IMR-90 (cell line): Measurements from ENCODE around the gene GRAMD2A. TPM values are rescaled to one million over a fixed set of nuclear protein-coding genes. Genes with fewer than 3 reads are reported as not detected.

ENCODE experiments used
- ATAC-seq: fragments of 200-7000 bp; cut with Tn5 transposase; 2 replicates; pipeline ENCODE4 v1.9.1; 2020; ENCODE audit warnings: low read depth, mild to moderate bottlenecking, moderate library complexity
- BruUV-seq: library from RNA; stranded (reverse); fragments of 400-500 nt; replicated peaks from 2 replicates; lab custom pipeline; 2021; lab: Mats Ljungman, UMichigan
- CTCF ChIA-PET: fragments of 300-600 bp; formaldehyde crosslinking; extraction: SDS; loops from one replicate; lab custom pipeline; 2021; ENCODE audit warnings: antibody characterized with exemption; lab: Yijun Ruan, JAX
- POLR2A ChIA-PET: fragments of 300-600 bp; sonication (Branson Sonifier 250); formaldehyde crosslinking; loops from one replicate; lab custom pipeline; 2022; ENCODE audit warnings: antibody characterized with exemption; ENCODE audit not compliant: unreplicated experiment; lab: Charles Lee
- DNase-seq: peaks from one replicate; pipeline ENCODE4 v3.0.0; 2013
- H2AFZ ChIP-seq: replicated peaks from 2 replicates; pipeline ENCODE3; 2013; ENCODE audit warnings: low read length, mild to moderate bottlenecking; ENCODE audit not compliant: poor library complexity
- H2AK5ac ChIP-seq: 2 replicates; pipeline ENCODE4 v1.6.1; 2013; ENCODE audit warnings: low read depth, low read length, inconsistent platforms
- H2AK9ac ChIP-seq: replicated peaks from 2 replicates; pipeline ENCODE3; 2013; ENCODE audit warnings: mild to moderate bottlenecking, low read depth, low read length, moderate library complexity; ENCODE audit not compliant: poor library complexity
- H2BK120ac ChIP-seq: 2 replicates; pipeline ENCODE4 v1.6.1; 2013; ENCODE audit warnings: low read depth, low read length, inconsistent platforms
- H2BK15ac ChIP-seq: 3 replicates; pipeline ENCODE4 v1.6.1; 2013; ENCODE audit warnings: low read depth, low read length, inconsistent platforms
- H2BK20ac ChIP-seq: 2 replicates; pipeline ENCODE4 v1.6.1; 2013; ENCODE audit warnings: low read depth, mild to moderate bottlenecking, inconsistent platforms, low read length, moderate library complexity
- H2BK5ac ChIP-seq: 2 replicates; pipeline ENCODE4 v1.6.1; 2013; ENCODE audit warnings: mild to moderate bottlenecking, low read depth, low read length, inconsistent platforms; ENCODE audit not compliant: poor library complexity, severe bottlenecking
- H3K14ac ChIP-seq: replicated peaks from 2 replicates; pipeline ENCODE4 v1.6.1; 2013; ENCODE audit warnings: low read depth, low read length, inconsistent platforms
- H3K18ac ChIP-seq: 2 replicates; pipeline ENCODE4 v1.6.1; 2013; ENCODE audit warnings: low read depth, low read length, control low read depth
- H3K23ac ChIP-seq: 2 replicates; pipeline ENCODE4 v1.6.1; 2013; ENCODE audit warnings: low read depth, low read length, inconsistent platforms
- H3K27ac ChIP-seq: 2 replicates; pipeline ENCODE4 v1.5.1; 2013; ENCODE audit warnings: mild to moderate bottlenecking, control low read depth, low read length; ENCODE audit not compliant: insufficient read depth
- H3K27me3 ChIP-seq: 2 replicates; pipeline ENCODE4 v1.6.1; 2013; ENCODE audit warnings: low read length; ENCODE audit not compliant: control insufficient read depth, insufficient read depth
- H3K36me3 ChIP-seq: 2 replicates; pipeline ENCODE4 v1.6.1; 2013; ENCODE audit warnings: low read length, mixed read lengths; ENCODE audit not compliant: control insufficient read depth, insufficient read depth
- H3K4ac ChIP-seq: 2 replicates; pipeline ENCODE4 v1.6.1; 2013; ENCODE audit warnings: low read depth, low read length, inconsistent platforms
- H3K4me1 ChIP-seq: 2 replicates; pipeline ENCODE4 v1.6.1; 2013; ENCODE audit warnings: low read length, mixed read lengths; ENCODE audit not compliant: control insufficient read depth, insufficient read depth
- H3K4me2 ChIP-seq: 2 replicates; pipeline ENCODE4 v1.6.1; 2013; ENCODE audit warnings: low read depth, mild to moderate bottlenecking, control low read depth, low read length, moderate library complexity
- H3K4me3 ChIP-seq: 2 replicates; pipeline ENCODE4 v1.5.1; 2013; ENCODE audit warnings: low read depth, mild to moderate bottlenecking, control low read depth, low read length, moderate library complexity; ENCODE audit not compliant: insufficient read depth
- H3K56ac ChIP-seq: 2 replicates; pipeline ENCODE4 v1.6.1; 2013; ENCODE audit warnings: low read length, inconsistent platforms; ENCODE audit not compliant: insufficient read depth; ENCODE audit errors: extremely low read depth
- H3K79me1 ChIP-seq, 2 experiments: 2 replicates each; pipeline ENCODE4 v1.6.1; 2013; ENCODE audit warnings: low read length in 2 of 2, inconsistent platforms in 1 of 2, low read depth in 1 of 2
- H3K9ac ChIP-seq: 2 replicates; pipeline ENCODE4 v1.6.1; 2013; ENCODE audit warnings: low read depth, low read length, control low read depth
- H3K9me1 ChIP-seq: 2 replicates; pipeline ENCODE4 v1.6.1; 2013; ENCODE audit warnings: low read length, inconsistent platforms; ENCODE audit not compliant: insufficient read depth
- H3K9me3 ChIP-seq: 2 replicates; pipeline ENCODE4 v1.6.1; 2013; ENCODE audit warnings: low read length; ENCODE audit not compliant: control insufficient read depth, insufficient read depth
- H4K20me1 ChIP-seq: 2 replicates; pipeline ENCODE4 v1.6.1; 2013; ENCODE audit warnings: low read length, inconsistent platforms; ENCODE audit not compliant: insufficient read depth
- H4K5ac ChIP-seq: 2 replicates; pipeline ENCODE4 v1.6.1; 2013; ENCODE audit warnings: mild to moderate bottlenecking, low read depth, low read length, control low read depth
- H4K8ac ChIP-seq, 2 experiments: 2 replicates each; pipeline ENCODE4 v1.6.1; 2013; ENCODE audit warnings: low read depth in 2 of 2, low read length in 2 of 2, control low read depth in 1 of 2, inconsistent platforms in 1 of 2
- H4K91ac ChIP-seq: 2 replicates; pipeline ENCODE4 v1.6.1; 2013; ENCODE audit warnings: low read depth, low read length, inconsistent platforms; ENCODE audit not compliant: insufficient read depth
- BHLHE40 ChIP-seq: fragments of 150-350 bp; IDR thresholded peaks from 2 replicates; pipeline ENCODE4 v1.6.1; 2016; ENCODE audit warnings: mild to moderate bottlenecking, low read depth, low read length
- CEBPB ChIP-seq: IDR thresholded peaks from 2 replicates; pipeline ENCODE4 v1.6.1; 2012; ENCODE audit warnings: low read depth, low read length, improper control_type of control experiment
- CHD1 ChIP-seq: IDR thresholded peaks from 2 replicates; pipeline ENCODE4 v1.6.1; 2012; ENCODE audit warnings: low read depth, low read length, improper control_type of control experiment
- FOS ChIP-seq: fragments of 150-350 bp; IDR thresholded peaks from 2 replicates; pipeline ENCODE4 v1.6.1; 2016; ENCODE audit warnings: low read depth, low read length
- MAFK ChIP-seq: IDR thresholded peaks from 2 replicates; pipeline ENCODE4 v1.6.1; 2012; ENCODE audit warnings: low read depth, low read length, improper control_type of control experiment
- MAZ ChIP-seq: IDR thresholded peaks from 2 replicates; pipeline ENCODE4 v1.6.1; 2012; ENCODE audit warnings: low read depth, mild to moderate bottlenecking, low read length, improper control_type of control experiment, moderate library complexity, borderline replicate concordance
- MXI1 ChIP-seq: IDR thresholded peaks from 2 replicates; pipeline ENCODE4 v1.6.1; 2012; ENCODE audit warnings: low read depth, mild to moderate bottlenecking, low read length, moderate library complexity, borderline replicate concordance
- NFE2L2 ChIP-seq: fragments of 150-350 bp; IDR thresholded peaks from 2 replicates; pipeline ENCODE4 v1.6.1; 2016; ENCODE audit warnings: low read depth, mild to moderate bottlenecking, low read length
- POLR2A ChIP-seq: IDR thresholded peaks from 2 replicates; pipeline ENCODE4 v1.6.1; 2012; ENCODE audit warnings: mild to moderate bottlenecking, low read depth, low read length
- RAD21 ChIP-seq: IDR thresholded peaks from 2 replicates; pipeline ENCODE4 v1.6.1; 2012; ENCODE audit warnings: low read length, improper control_type of control experiment
- RCOR1 ChIP-seq: IDR thresholded peaks from 2 replicates; pipeline ENCODE4 v1.6.1; 2012; ENCODE audit warnings: mild to moderate bottlenecking, low read length, improper control_type of control experiment; ENCODE audit not compliant: insufficient replicate concordance
- RFX5 ChIP-seq: IDR thresholded peaks from 2 replicates; pipeline ENCODE4 v1.8.0; 2012; ENCODE audit warnings: low read depth, mild to moderate bottlenecking, low read length, moderate library complexity
- SMC3 ChIP-seq: fragments of 150-350 bp; IDR thresholded peaks from 2 replicates; pipeline ENCODE4 v1.6.1; 2016; ENCODE audit warnings: low read depth, mild to moderate bottlenecking, antibody characterized with exemption, low read length, moderate library complexity
- WGBS, 2 experiments: methylation state at CpG; one replicate each; pipeline versions ENCODE4 v1.1.5 to v1.1.7; 2013; ENCODE audit warnings: missing lambda C conversion rate in 2 of 2; ENCODE audit not compliant: insufficient read length in 1 of 2; ENCODE audit errors: extremely low coverage in 2 of 2; 5-methylcytosine and 5-hydroxymethylcytosine counted together
- dilution Hi-C: fragments of 300-500 bp; cut with HindIII; formaldehyde crosslinking; loops from one replicate; pipeline ENCODE4 v1.14.3; 2018; ENCODE audit warnings: low sequenced_read_pairs; ENCODE audit not compliant: unreplicated experiment
- in situ Hi-C: fragments of 300-500 bp; cut with MboI; formaldehyde crosslinking; loops from 3 replicates; pipeline ENCODE4 v1.14.3; 2019; ENCODE audit warnings: low sequenced_read_pairs, inconsistent platforms, mixed read lengths
- intact Hi-C: fragments of 100-400 bp; cut with micrococcal nuclease; formaldehyde crosslinking; loops from 2 replicates; pipeline ENCODE4 v1.10.0; 2022
- polyA plus RNA-seq, 3 experiments: library from polyadenylated mRNA; depleted of rRNA; stranded (reverse); fragments of >200 nt; gene quantifications; 2 replicates each; pipeline ENCODE4 v1.2.3, GENCODE V29; 2012; ENCODE audit warnings: low replicate concordance in 1 of 3
- total RNA-seq: library from RNA; depleted of rRNA; stranded (reverse); fragments of >200 nt; gene quantifications from 2 replicates; pipeline ENCODE4 v1.2.3, GENCODE V29; 2012
- TF ChIP-seq, protein P1 (sequence below): conservative IDR thresholded peaks from 2 replicates; pipeline ENCODE4 v1.5.1; 2012; ENCODE audit warnings: mild to moderate bottlenecking, low read depth, low read length, improper control_type of control experiment
- TF ChIP-seq, protein P2 (sequence below): fragments of 150-350 bp; IDR thresholded peaks from 2 replicates; pipeline ENCODE4 v1.6.1; 2016; ENCODE audit warnings: low read depth, mild to moderate bottlenecking, low read length, moderate library complexity, borderline replicate concordance
- TF ChIP-seq, protein P3 (sequence below): fragments of 150-350 bp; IDR thresholded peaks from 2 replicates; pipeline ENCODE4 v1.6.1; 2017; ENCODE audit warnings: mild to moderate bottlenecking, antibody characterized with exemption, low read length, low read depth

GRAMD2A gene
- total and polyA plus RNA-seq, 2 of the 4 experiments (the other 2 are of a cell fraction), result 0.14 to 0.18 TPM

DNA sequence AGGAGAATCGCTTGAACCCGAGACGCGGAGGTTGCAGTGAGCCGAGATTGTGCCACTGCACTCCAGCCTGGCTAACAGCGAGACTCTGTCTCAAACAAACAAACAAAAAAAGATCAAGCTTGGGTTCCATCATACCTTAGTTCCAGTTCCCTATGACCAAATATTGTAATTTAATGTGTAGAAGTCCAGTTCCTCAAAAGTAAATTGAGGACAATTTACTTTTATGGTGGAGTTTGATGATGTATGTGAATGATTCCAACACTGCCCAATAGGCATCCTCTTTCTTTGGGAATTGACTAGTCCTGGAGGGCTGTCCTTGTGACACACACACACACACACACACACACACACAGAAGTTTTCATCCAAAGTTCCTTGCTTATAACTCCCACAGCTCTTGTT lies 36.2 kb upstream of the GRAMD2A start:
- Histone ChIP-seq H4K5ac (no peak overlapping the region), H3K23ac (no peak overlapping the region), H3K56ac (no peak overlapping the region), H2BK120ac (no peak overlapping the region), H2BK15ac (no peak overlapping the region), H3K27me3 (no peaks in the 10 kb centered on the region), H3K4me1 (peaks cover 16% of the 10 kb centered on the region), H3K18ac (no peak overlapping the region), H2AK5ac (no peak overlapping the region), H3K27ac (no peak overlapping the region), H3K4me2 (no peak overlapping the region), H4K91ac (no peak overlapping the region), H2BK5ac (no peak overlapping the region), H3K4ac (peak overlapping the region; percentile 17; the same call in 1 of the 2 replicates), H2AFZ (no peak overlapping the region), H3K9me3 (no peaks in the 10 kb centered on the region), H3K14ac (no peak overlapping the region), H4K8ac (no peak overlapping the region), H3K4me3 (no peak overlapping the region), H3K9ac (no peak overlapping the region), H2BK20ac (no peak overlapping the region), H3K79me1 (peaks cover 15 to 44% of the 10 kb centered on the region in 2 experiments; a peak in 3 of 4 replicates), H2AK9ac (no peak overlapping the region), H4K20me1 (peaks cover 14% of the 10 kb centered on the region), H3K36me3 (peaks cover 2% of the 10 kb centered on the region; the same call in 1 of the 2 replicates), H3K9me1 (peaks cover 20% of the 10 kb centered on the region)
- ChIA-PET POLR2A (interaction anchor here (0.6 kb wide), 1 partner anchor 48 kb away, joined by 3 read pairs; no protein-coding TSS in a partner anchor), CTCF (no interaction called here)
- intact Hi-C loops, result no loop called here
- dilution Hi-C loops, result no loop called here
- BruUV-seq, result no TSS peak
- ATAC-seq (no peak), DNase-seq (peak; percentile 7)
- in situ Hi-C loops, result no loop called here
- WGBS, 2 experiments, result no CpG with 5 or more reads among the region's 6 CpGs
- TF ChIP-seq, protein P1, sequence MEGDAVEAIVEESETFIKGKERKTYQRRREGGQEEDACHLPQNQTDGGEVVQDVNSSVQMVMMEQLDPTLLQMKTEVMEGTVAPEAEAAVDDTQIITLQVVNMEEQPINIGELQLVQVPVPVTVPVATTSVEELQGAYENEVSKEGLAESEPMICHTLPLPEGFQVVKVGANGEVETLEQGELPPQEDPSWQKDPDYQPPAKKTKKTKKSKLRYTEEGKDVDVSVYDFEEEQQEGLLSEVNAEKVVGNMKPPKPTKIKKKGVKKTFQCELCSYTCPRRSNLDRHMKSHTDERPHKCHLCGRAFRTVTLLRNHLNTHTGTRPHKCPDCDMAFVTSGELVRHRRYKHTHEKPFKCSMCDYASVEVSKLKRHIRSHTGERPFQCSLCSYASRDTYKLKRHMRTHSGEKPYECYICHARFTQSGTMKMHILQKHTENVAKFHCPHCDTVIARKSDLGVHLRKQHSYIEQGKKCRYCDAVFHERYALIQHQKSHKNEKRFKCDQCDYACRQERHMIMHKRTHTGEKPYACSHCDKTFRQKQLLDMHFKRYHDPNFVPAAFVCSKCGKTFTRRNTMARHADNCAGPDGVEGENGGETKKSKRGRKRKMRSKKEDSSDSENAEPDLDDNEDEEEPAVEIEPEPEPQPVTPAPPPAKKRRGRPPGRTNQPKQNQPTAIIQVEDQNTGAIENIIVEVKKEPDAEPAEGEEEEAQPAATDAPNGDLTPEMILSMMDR, result no peak
- TF ChIP-seq NFE2L2 (no peak), CEBPB (no peak), POLR2A (no peak), MAZ (no peak), RAD21 (no peak), RCOR1 (no peak), CHD1 (no peak), MXI1 (no peak), RFX5 (no peak), SMC3 (no peak), FOS (no peak), MAFK (no peak), BHLHE40 (no peak)
- TF ChIP-seq, protein P2, sequence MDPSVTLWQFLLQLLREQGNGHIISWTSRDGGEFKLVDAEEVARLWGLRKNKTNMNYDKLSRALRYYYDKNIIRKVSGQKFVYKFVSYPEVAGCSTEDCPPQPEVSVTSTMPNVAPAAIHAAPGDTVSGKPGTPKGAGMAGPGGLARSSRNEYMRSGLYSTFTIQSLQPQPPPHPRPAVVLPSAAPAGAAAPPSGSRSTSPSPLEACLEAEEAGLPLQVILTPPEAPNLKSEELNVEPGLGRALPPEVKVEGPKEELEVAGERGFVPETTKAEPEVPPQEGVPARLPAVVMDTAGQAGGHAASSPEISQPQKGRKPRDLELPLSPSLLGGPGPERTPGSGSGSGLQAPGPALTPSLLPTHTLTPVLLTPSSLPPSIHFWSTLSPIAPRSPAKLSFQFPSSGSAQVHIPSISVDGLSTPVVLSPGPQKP, result no peak
- TF ChIP-seq, protein P3, sequence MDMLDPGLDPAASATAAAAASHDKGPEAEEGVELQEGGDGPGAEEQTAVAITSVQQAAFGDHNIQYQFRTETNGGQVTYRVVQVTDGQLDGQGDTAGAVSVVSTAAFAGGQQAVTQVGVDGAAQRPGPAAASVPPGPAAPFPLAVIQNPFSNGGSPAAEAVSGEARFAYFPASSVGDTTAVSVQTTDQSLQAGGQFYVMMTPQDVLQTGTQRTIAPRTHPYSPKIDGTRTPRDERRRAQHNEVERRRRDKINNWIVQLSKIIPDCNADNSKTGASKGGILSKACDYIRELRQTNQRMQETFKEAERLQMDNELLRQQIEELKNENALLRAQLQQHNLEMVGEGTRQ, result no peak
